Smooth muscle cell (in vitro differentiated cells): Measurements from ENCODE around the gene EXOSC7. TPM values are rescaled to one million over a fixed set of nuclear protein-coding genes. Genes with fewer than 3 reads are reported as not detected.

Experiments used
- DNase-seq: peaks from one replicate; lab custom pipeline; 2025; ENCODE audit not compliant: unreplicated experiment; lab: John Stamatoyannopoulos, UW
- H2AFZ ChIP-seq: fragments of 200-600 bp; sonication (generic); 2 replicates; pipeline ENCODE4 v1.6.0; 2016; ENCODE audit warnings: antibody characterized with exemption, low read depth, mild to moderate bottlenecking
- H3F3A ChIP-seq: fragments of 200-600 bp; sonication (generic); 2 replicates; pipeline ENCODE4 v1.6.0; 2017; ENCODE audit warnings: antibody characterized with exemption, low read depth
- H3K27ac ChIP-seq: fragments of 200-600 bp; sonication (generic); 2 replicates; pipeline ENCODE4 v1.5.1; 2016; ENCODE audit warnings: low read depth, mild to moderate bottlenecking
- H3K27me3 ChIP-seq: fragments of 200-600 bp; sonication (generic); 2 replicates; pipeline ENCODE4 v1.6.1; 2016; ENCODE audit warnings: low read depth, mild to moderate bottlenecking
- H3K36me3 ChIP-seq: fragments of 200-600 bp; sonication (generic); 2 replicates; pipeline ENCODE4 v1.5.1; 2016; ENCODE audit warnings: low read depth
- H3K4me1 ChIP-seq: fragments of 200-600 bp; sonication (generic); 2 replicates; pipeline ENCODE4 v1.5.1; 2016; ENCODE audit warnings: low read depth
- H3K4me2 ChIP-seq: fragments of 200-600 bp; sonication (generic); 2 replicates; pipeline ENCODE4 v1.6.0; 2016; ENCODE audit warnings: mild to moderate bottlenecking
- H3K4me3 ChIP-seq: fragments of 200-600 bp; sonication (generic); 2 replicates; pipeline ENCODE4 v1.5.1; 2016; ENCODE audit warnings: mild to moderate bottlenecking
- H3K79me2 ChIP-seq: fragments of 200-600 bp; sonication (generic); 2 replicates; pipeline ENCODE4 v1.6.0; 2016; ENCODE audit warnings: low read depth, mild to moderate bottlenecking
- H3K9ac ChIP-seq: fragments of 200-600 bp; sonication (generic); 2 replicates; pipeline ENCODE4 v1.6.0; 2016; ENCODE audit warnings: low read depth
- H3K9me3 ChIP-seq: fragments of 200-600 bp; sonication (generic); replicated peaks from 2 replicates; pipeline ENCODE4 v1.5.1; 2016; ENCODE audit warnings: low read depth
- H4K20me1 ChIP-seq: fragments of 200-600 bp; sonication (generic); 2 replicates; pipeline ENCODE4 v1.6.0; 2016; ENCODE audit warnings: low read depth
- CTCF ChIP-seq: fragments of 200-600 bp; sonication (generic); IDR thresholded peaks from 2 replicates; pipeline ENCODE4 v1.5.1; 2017; ENCODE audit warnings: borderline replicate concordance, mild to moderate bottlenecking, antibody characterized with exemption; ENCODE audit not compliant: insufficient read depth, poor library complexity, severe bottlenecking
- WGBS: methylation state at CpG from one replicate; pipeline ENCODE4 v1.1.7; 2016; ENCODE audit warnings: low lambda C conversion rate; 5-methylcytosine and 5-hydroxymethylcytosine counted together
- polyA plus RNA-seq: library from polyadenylated mRNA; unstranded; fragments of >200 nt; fragmentation: Nextera tagmentation; extraction: Ambion mirVana; gene quantifications from 2 replicates; pipeline ENCODE4 v1.2.1, GENCODE V29; 2016
- total RNA-seq: library from RNA; depleted of rRNA; stranded (reverse); fragments of >200 nt; gene quantifications from 2 replicates; pipeline ENCODE4 v1.2.3, GENCODE V29; 2014

The EXOSC7 gene
- total and polyA plus RNA-seq, 2 experiments from 2014 or later, result 42.2 to 49.0 TPM

GRCh38 chr3:45023675-45024074 lies 47.6 kb downstream of the EXOSC7 start:
- no peaks in the 10 kb centered on the region for H3K79me2 ChIP-seq
- no peak for TF ChIP-seq CTCF
- H3F3A ChIP-seq, result no peaks in the 10 kb centered on the region
- H3K27ac ChIP-seq, result no peak overlapping the region
- H3K27me3 ChIP-seq, result no peaks in the 10 kb centered on the region
- DNase-seq, result no peak
- no peaks in the 10 kb centered on the region for H3K36me3 ChIP-seq
- H3K4me2 ChIP-seq, result no peak overlapping the region
- H4K20me1 ChIP-seq, result no peaks in the 10 kb centered on the region
- no peak overlapping the region for H3K4me3 ChIP-seq
- H3K4me1 ChIP-seq, result no peaks in the 10 kb centered on the region
- no peak overlapping the region for H3K9ac ChIP-seq
- no peak overlapping the region for H2AFZ ChIP-seq
- 95% methylated on average over 3 of the region's 3 CpGs for WGBS
- H3K9me3 ChIP-seq, result no peaks in the 10 kb centered on the region

GRCh38 chr3:45024542-45025255 lies 48.7 kb downstream of the EXOSC7 start:
- Histone ChIP-seq H3K4me2 (no peak overlapping the region), H3K9ac (no peak overlapping the region), H3K36me3 (no peaks in the 10 kb centered on the region), H3K4me3 (no peak overlapping the region), H3K27ac (no peak overlapping the region), H3K4me1 (no peaks in the 10 kb centered on the region), H3K79me2 (no peaks in the 10 kb centered on the region), H3K9me3 (no peaks in the 10 kb centered on the region), H2AFZ (no peak overlapping the region), H3K27me3 (no peaks in the 10 kb centered on the region), H4K20me1 (no peaks in the 10 kb centered on the region), H3F3A (no peaks in the 10 kb centered on the region)
- TF ChIP-seq CTCF, result no peak
- 89% methylated on average over 6 of the region's 6 CpGs for WGBS
- DNase-seq, result no peak

GRCh38 chr3:45026038-45026437 lies 50.0 kb downstream of the EXOSC7 start, which contains the start of gene CLEC3B:
Gene CLEC3B (plus strand): TSS chr3:45026303. CDS start chr3:45026363, 60 bp downstream.
- no peak for DNase-seq
- Histone ChIP-seq H3K4me2 (no peak within 1 kb of the TSS), H3K9me3 (no peaks in the 10 kb centered on the region), H3K79me2 (no peaks in the 10 kb centered on the region), H3K4me1 (no peaks in the 10 kb centered on the region), H3K27ac (no peak within 1 kb of the TSS), H3K27me3 (no peaks in the 10 kb centered on the region), H3K4me3 (no peak within 1 kb of the TSS), H2AFZ (no peak within 1 kb of the TSS), H3K9ac (no peak within 1 kb of the TSS), H3K36me3 (no peaks in the 10 kb centered on the region), H4K20me1 (no peaks in the 10 kb centered on the region), H3F3A (no peaks in the 10 kb centered on the region)
- WGBS, result 74% methylated on average over 13 of the region's 13 CpGs
- TF ChIP-seq CTCF, result no peak

GRCh38 chr3:45026957-45027356 lies 50.9 kb downstream of the EXOSC7 start:
- DNase-seq, result no peak
- no peak overlapping the region for H2AFZ ChIP-seq
- no peak for TF ChIP-seq CTCF

More at GRCh38 chr3:45026957-45027356, 50.9 kb downstream of the EXOSC7 start:
- Histone ChIP-seq H3F3A (no peaks in the 10 kb centered on the region), H3K36me3 (no peaks in the 10 kb centered on the region), H3K4me2 (no peak overlapping the region), H3K9me3 (no peaks in the 10 kb centered on the region), H3K27me3 (no peaks in the 10 kb centered on the region), H3K79me2 (no peaks in the 10 kb centered on the region), H4K20me1 (no peaks in the 10 kb centered on the region), H3K27ac (no peak overlapping the region), H3K9ac (no peak overlapping the region), H3K4me1 (no peaks in the 10 kb centered on the region), H3K4me3 (no peak overlapping the region)
- 63% methylated on average over 4 of the region's 4 CpGs for WGBS
